ENCODE measurements around the gene DPM1. TPM values are rescaled to one million over a fixed set of nuclear protein-coding genes. Genes with fewer than 3 reads are reported as not detected.

DPM1 gene
- total and polyA plus RNA-seq, 2 of the 8 experiments (the other 6 are each of a cell fraction or from before 2014, with no cell fraction given), result 42.3 to 57.0 TPM

DNA sequence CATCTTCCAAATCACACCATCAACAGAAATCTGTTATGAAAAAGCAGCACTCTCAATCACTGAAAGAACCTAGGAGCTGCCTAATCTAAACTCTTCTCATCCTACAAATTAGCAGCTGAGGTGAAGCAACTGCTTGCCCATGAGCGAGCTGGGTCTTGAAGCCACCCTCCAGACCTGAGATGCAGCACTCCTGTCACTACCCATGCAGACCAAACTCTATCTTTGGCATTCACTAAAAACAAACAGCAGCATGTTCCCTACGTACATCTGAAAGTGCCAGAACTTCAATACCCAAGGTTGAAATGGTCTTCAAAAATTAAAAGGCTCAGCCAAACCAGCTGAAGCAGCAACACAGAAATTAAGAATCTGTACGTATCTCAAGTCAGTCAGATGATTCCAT lies 41.4 kb downstream of the DPM1 start:
- no peak overlapping the region for H3K4me3 ChIP-seq (ENCODE audit: extremely low read depth in 1 of 4, insufficient read depth in 2 of 4, low read depth in 3 of 4, low read length in 4 of 4)
- no peak overlapping the region for H2BK12ac ChIP-seq (ENCODE audit: low read depth, low read length)
- H3K18ac ChIP-seq (ENCODE audit: extremely low read depth, low read length), result no peak overlapping the region
- no peak overlapping the region for H2BK5ac ChIP-seq (ENCODE audit: low read depth, low read length)
- no peak overlapping the region for H2AK5ac ChIP-seq (ENCODE audit: low read depth, low read length)
- ChIA-PET CTCF (ENCODE audit: partially characterized antibody) (interaction anchor here (1.2 to 1.7 kb wide), 3 partner anchors 9 to 14 kb away, joined by 4 to 8 read pairs (median 4); partner anchors contain the start of gene ADNP), POLR2A (ENCODE audit: partially characterized antibody) (interaction anchor here (13.0 kb wide), 1 partner anchor 9 kb away, joined by 206 read pairs; the partner anchor contains the start of gene ADNP)
- H4K91ac ChIP-seq (replicated peaks; ENCODE audit: insufficient read length, low read length), result no peak overlapping the region
- H3K36me3 ChIP-seq (ENCODE audit: control insufficient read depth in 2 of 4, insufficient read depth in 4 of 4, low read length in 3 of 4), result peaks cover 0 to 23% (median 3%) of the 10 kb centered on the region in 4 experiments; a peak in 4 of 8 replicates
- H3K23ac ChIP-seq (ENCODE audit: insufficient read length), result no peak overlapping the region
- peaks cover 45 to 59% of the 10 kb centered on the region in 2 experiments for H4K20me1 ChIP-seq (replicated peaks in 1 of 2; ENCODE audit: control insufficient read depth in 1 of 2, insufficient read depth in 2 of 2, low read length in 2 of 2)
- H3K4me1 ChIP-seq (replicated peaks in 1 of 4; ENCODE audit: control insufficient read depth in 3 of 4, insufficient read depth in 4 of 4, low read length in 3 of 4), result peaks cover 0 to 18% (median 5%) of the 10 kb centered on the region in 4 experiments; a peak in 5 of 7 replicates
- no peak overlapping the region for H2BK20ac ChIP-seq (ENCODE audit: low read length)
- no peaks in the 10 kb centered on the region for H3K79me1 ChIP-seq (ENCODE audit: low read depth, low read length)
- WGBS, 2 experiments (ENCODE audit: extremely low coverage in 1 of 2, insufficient coverage in 1 of 2, insufficient read length in 1 of 2, insufficient replicate concordance in 2 of 2, low coverage in 1 of 2, low lambda C conversion rate in 2 of 2, missing lambda C conversion rate in 1 of 2), result 90% methylated on average over 3 of the region's 3 CpGs; no CpG with 5 or more reads in 1 of the 2 experiments
- no peaks in the 10 kb centered on the region for H3K27me3 ChIP-seq (replicated peaks in 1 of 4; ENCODE audit: control insufficient read depth in 3 of 4, extremely low read depth in 1 of 4, insufficient read depth in 3 of 4, low read length in 3 of 4)
- no peak for DNase-seq (ENCODE audit: low read depth in 1 of 2, low spot score in 2 of 2)
- H3K79me2 ChIP-seq (ENCODE audit: control insufficient read depth in 1 of 2, insufficient read depth in 2 of 2, low read length in 2 of 2), result peaks cover 61 to 100% of the 10 kb centered on the region in 2 experiments
- H2AFZ ChIP-seq (ENCODE audit: low read length), result no peak overlapping the region
- H3K23me2 ChIP-seq (ENCODE audit: low read depth, low read length), result no peaks in the 10 kb centered on the region
- H4K8ac ChIP-seq (ENCODE audit: extremely low read depth, insufficient read depth, low read length), result no peak overlapping the region
- H2BK120ac ChIP-seq (replicated peaks; ENCODE audit: low read depth, low read length), result no peak overlapping the region
- H3K4me2 ChIP-seq (ENCODE audit: insufficient read depth in 1 of 2, low read depth in 2 of 2, low read length in 2 of 2), result no peak overlapping the region
- H3K9ac ChIP-seq (replicated peaks in 1 of 4; ENCODE audit: extremely low read depth in 1 of 4, low read depth in 3 of 4, low read length in 3 of 4), result no peak overlapping the region
- no peak overlapping the region for H3K56ac ChIP-seq (replicated peaks; ENCODE audit: insufficient read length, low read depth, low read length)
- no peaks in the 10 kb centered on the region for H3K9me3 ChIP-seq (ENCODE audit: insufficient read depth in 2 of 2, low read depth in 1 of 2, low read length in 1 of 2)
- FAIRE-seq, result no peak
- no peak overlapping the region for H2BK15ac ChIP-seq (ENCODE audit: low read length)
- H3K27ac ChIP-seq (ENCODE audit: low read depth, low read length), result no peak overlapping the region
- no peak overlapping the region for H3K4ac ChIP-seq (replicated peaks; ENCODE audit: insufficient read length, low read depth, low read length)
- no peak overlapping the region for H4K5ac ChIP-seq (ENCODE audit: insufficient read length, low read depth, low read length)
- H3K14ac ChIP-seq (ENCODE audit: insufficient read length), result no peak overlapping the region
- no peak for TF ChIP-seq GABPA (IDR thresholded peaks at IDR 0.05; ENCODE audit: borderline replicate concordance, insufficient read depth, low read length)
- TF ChIP-seq SP1 (IDR thresholded peaks at IDR 0.05; ENCODE audit: low read depth, low read length), result no peak
- TF ChIP-seq JUN (IDR thresholded peaks at IDR 0.05; ENCODE audit: low read depth, low read length), result no peak
- TF ChIP-seq KDM4A (IDR thresholded peaks at IDR 0.05; ENCODE audit: low read depth, low read length, severe bottlenecking), result no peak
- no peak for TF ChIP-seq ASH2L (IDR thresholded peaks at IDR 0.05; ENCODE audit: low read length)
- no peak for TF ChIP-seq RBBP5 (IDR thresholded peaks at IDR 0.05; ENCODE audit: borderline replicate concordance, low read depth, low read length)
- TF ChIP-seq SUZ12 (IDR thresholded peaks at IDR 0.05; ENCODE audit: low read length), result no peak
- no peak for TF ChIP-seq KDM1A (IDR thresholded peaks at IDR 0.05; ENCODE audit: borderline replicate concordance, low read length)
- TF ChIP-seq, protein P1, sequence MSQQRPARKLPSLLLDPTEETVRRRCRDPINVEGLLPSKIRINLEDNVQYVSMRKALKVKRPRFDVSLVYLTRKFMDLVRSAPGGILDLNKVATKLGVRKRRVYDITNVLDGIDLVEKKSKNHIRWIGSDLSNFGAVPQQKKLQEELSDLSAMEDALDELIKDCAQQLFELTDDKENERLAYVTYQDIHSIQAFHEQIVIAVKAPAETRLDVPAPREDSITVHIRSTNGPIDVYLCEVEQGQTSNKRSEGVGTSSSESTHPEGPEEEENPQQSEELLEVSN (IDR thresholded peaks at IDR 0.05), result no peak
- no peak for TF ChIP-seq SAP30 (IDR thresholded peaks at IDR 0.05; ENCODE audit: insufficient read depth, insufficient replicate concordance, low read length)
- no peak for TF ChIP-seq ZNF274 (IDR thresholded peaks at IDR 0.05; ENCODE audit: borderline replicate concordance, extremely low read depth, low read length)
- TF ChIP-seq SIX5 (IDR thresholded peaks at IDR 0.05; ENCODE audit: low read depth, low read length), result no peak
